BLaER1 (cell line): ENCODE data around the gene EARS2.
"Not testable (repeated sequence)": the region's sequence is repeated elsewhere in the genome, so short reads cannot be mapped to it uniquely, and the experiment has no call there.

Experiments used
- H3K27ac ChIP-seq: shearing (Covaris generic); formaldehyde crosslinking; 2 replicates; pipeline ENCODE4 v1.8.1; 2022
- H3K27me3 ChIP-seq: shearing (Covaris generic); formaldehyde crosslinking; 2 replicates; pipeline ENCODE4 v1.8.1; 2022
- H3K36me3 ChIP-seq: shearing (Covaris generic); formaldehyde crosslinking; 2 replicates; pipeline ENCODE4 v1.8.1; 2022
- H3K4me1 ChIP-seq: shearing (Covaris generic); formaldehyde crosslinking; 2 replicates; pipeline ENCODE4 v1.8.1; 2022
- H3K4me2 ChIP-seq: shearing (Covaris generic); formaldehyde crosslinking; 2 replicates; pipeline ENCODE4 v1.8.1; 2022
- H3K4me3 ChIP-seq: shearing (Covaris generic); formaldehyde crosslinking; 2 replicates; pipeline ENCODE4 v1.8.1; 2022
- H3K9ac ChIP-seq: shearing (Covaris generic); formaldehyde crosslinking; 2 replicates; pipeline ENCODE4 v1.8.1; 2022
- H3K9me3 ChIP-seq: shearing (Covaris generic); formaldehyde crosslinking; 2 replicates; pipeline ENCODE4 v1.8.1; 2022
- H4K20me1 ChIP-seq: shearing (Covaris generic); formaldehyde crosslinking; 2 replicates; pipeline ENCODE4 v1.8.1; 2022
- Cebpa-rat ChIP-seq: shearing (Covaris generic); IDR thresholded peaks from 2 replicates; pipeline ENCODE4 v1.8.1; 2022

The EARS2 gene

GRCh38 chr16:23484510-23485256, 72.5 kb downstream of the EARS2 start:
- no peak overlapping the region for H3K4me3 ChIP-seq
- no peak overlapping the region for H3K4me2 ChIP-seq
- peaks cover 74% of the 10 kb centered on the region for H4K20me1 ChIP-seq
- H3K36me3 ChIP-seq = peaks cover 100% of the 10 kb centered on the region
- H3K27me3 ChIP-seq = no peaks in the 10 kb centered on the region
- TF ChIP-seq Cebpa-rat = no peak
- no peak overlapping the region for H3K27ac ChIP-seq
- no peaks in the 10 kb centered on the region for H3K9me3 ChIP-seq
- H3K9ac ChIP-seq = no peak overlapping the region
- peaks cover 11% of the 10 kb centered on the region for H3K4me1 ChIP-seq

DNA sequence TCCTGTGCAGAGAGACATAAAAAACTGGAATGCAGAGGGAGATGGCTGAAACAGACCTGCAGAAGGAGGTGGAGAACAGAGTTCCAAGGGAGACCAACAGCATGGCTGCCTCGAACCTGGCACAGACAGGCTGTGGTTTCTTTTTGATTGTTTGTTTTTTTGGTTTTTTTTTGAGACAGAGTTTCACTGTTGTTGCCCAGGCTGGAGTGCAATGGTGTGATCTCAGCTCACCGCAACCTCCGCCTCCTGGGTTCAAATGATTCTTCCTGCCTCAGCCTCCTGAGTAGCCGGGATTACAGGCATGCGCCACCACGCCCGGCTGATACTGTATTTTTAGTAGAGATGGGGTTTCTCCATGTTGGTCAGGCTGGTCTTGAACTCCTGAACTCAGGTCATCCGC, 73.7 kb downstream of the EARS2 start:
- H4K20me1 ChIP-seq = peaks cover 74% of the 10 kb centered on the region
- not testable (repeated sequence) for H3K9ac ChIP-seq, H3K4me3 ChIP-seq, H3K27me3 ChIP-seq, H3K4me2 ChIP-seq, H3K9me3 ChIP-seq, H3K27ac ChIP-seq
- H3K36me3 ChIP-seq = peaks cover 100% of the 10 kb centered on the region
- H3K4me1 ChIP-seq = peaks cover 11% of the 10 kb centered on the region

- Histone ChIP-seq H3K4me1 (peaks cover 9% of the 10 kb centered on the region), H3K4me3 (no peak overlapping the region), H3K9me3 (no peaks in the 10 kb centered on the region), H3K27ac (no peak overlapping the region), H3K27me3 (no peaks in the 10 kb centered on the region), H3K36me3 (peaks cover 100% of the 10 kb centered on the region), H4K20me1 (peaks cover 74% of the 10 kb centered on the region), H3K9ac (no peak overlapping the region), H3K4me2 (no peak overlapping the region)
- TF ChIP-seq Cebpa-rat = no peak
Observed at GRCh38 chr16:23482778-23483177, 74.4 kb downstream of the EARS2 start.

DNA sequence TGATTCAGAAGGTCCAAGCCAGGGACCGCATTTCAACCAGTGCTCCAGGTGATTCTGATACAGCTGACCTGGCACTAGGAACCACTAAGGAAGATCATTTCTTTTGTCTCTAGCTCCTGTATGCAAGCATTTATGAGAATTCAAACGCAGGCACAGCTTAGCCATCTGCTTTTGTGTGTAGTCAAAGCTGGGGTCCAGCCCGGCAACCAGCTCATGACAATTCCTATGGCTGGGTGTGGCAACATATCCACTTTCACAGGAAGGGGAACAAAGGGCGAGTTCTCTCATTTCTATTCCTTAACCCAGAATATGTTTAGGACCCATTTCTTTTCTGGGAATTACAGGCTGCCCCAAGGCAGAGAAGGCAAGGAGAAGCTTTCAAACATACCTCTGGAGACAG, 76.9 kb downstream of the EARS2 start:
- H4K20me1 ChIP-seq = peaks cover 65% of the 10 kb centered on the region
- TF ChIP-seq Cebpa-rat = no peak
- H3K36me3 ChIP-seq = peaks cover 100% of the 10 kb centered on the region
- H3K4me2 ChIP-seq = no peak overlapping the region
- no peaks in the 10 kb centered on the region for H3K9me3 ChIP-seq
- H3K4me1 ChIP-seq = no peaks in the 10 kb centered on the region
- no peak overlapping the region for H3K4me3 ChIP-seq
- H3K9ac ChIP-seq = no peak overlapping the region
- H3K27ac ChIP-seq = no peak overlapping the region
- H3K27me3 ChIP-seq = no peaks in the 10 kb centered on the region

- Histone ChIP-seq H3K9ac (no peak overlapping the region), H3K27ac (no peak overlapping the region), H4K20me1 (peaks cover 57% of the 10 kb centered on the region), H3K9me3 (no peaks in the 10 kb centered on the region), H3K4me1 (no peaks in the 10 kb centered on the region), H3K27me3 (no peaks in the 10 kb centered on the region), H3K36me3 (peaks cover 100% of the 10 kb centered on the region), H3K4me3 (no peak overlapping the region), H3K4me2 (no peak overlapping the region)
- TF ChIP-seq Cebpa-rat = no peak
Observed at GRCh38 chr16:23479138-23479537, 78.0 kb downstream of the EARS2 start.

- Histone ChIP-seq H3K27me3 (no peaks in the 10 kb centered on the region), H3K9ac (no peak overlapping the region), H3K4me2 (no peak overlapping the region), H3K4me1 (no peaks in the 10 kb centered on the region), H4K20me1 (peaks cover 61% of the 10 kb centered on the region), H3K4me3 (no peak overlapping the region), H3K27ac (no peak overlapping the region), H3K9me3 (no peaks in the 10 kb centered on the region), H3K36me3 (peaks cover 99% of the 10 kb centered on the region)
- no peak for TF ChIP-seq Cebpa-rat
Observed at GRCh38 chr16:23478566-23478965, 78.6 kb downstream of the EARS2 start.

- H3K9me3 ChIP-seq = no peaks in the 10 kb centered on the region
Observed at GRCh38 chr16:23476289-23476688, 80.9 kb downstream of the EARS2 start.

More at GRCh38 chr16:23476289-23476688, 80.9 kb downstream of the EARS2 start:
- Histone ChIP-seq H3K4me3 (no peak overlapping the region), H3K4me2 (no peak overlapping the region), H3K27me3 (no peaks in the 10 kb centered on the region), H3K36me3 (peaks cover 98% of the 10 kb centered on the region), H3K27ac (no peak overlapping the region), H4K20me1 (peaks cover 47% of the 10 kb centered on the region), H3K4me1 (no peaks in the 10 kb centered on the region), H3K9ac (no peak overlapping the region)
- TF ChIP-seq Cebpa-rat = no peak
